RCC 7860 (cell line): Measurements from ENCODE around the gene HES6.
A peak's percentile ranks its signal among the peaks of the same experiment; 100 is the strongest.

ENCODE experiments used
- DNase-seq: peaks from one replicate; pipeline ENCODE4 v3.0.0-alpha.2; 2015; ENCODE audit warnings: low spot score
- FAIRE-seq: peaks from 2 replicates; lab custom pipeline; 2012; peaks lifted over from hg19 to GRCh38; lab: Jason Lieb, UNC

Gene HES6

GRCh38 chr2:238237431-238238135 is 2.3 kb downstream of the HES6 start:
- FAIRE-seq (no peak), DNase-seq (no peak)

GRCh38 chr2:238236571-238236970 is 3.3 kb downstream of the HES6 start:
- FAIRE-seq (no peak), DNase-seq (no peak)

- no peak for FAIRE-seq
Observed at GRCh38 chr2:238235856-238236255, 4.0 kb downstream of the HES6 start.

GRCh38 chr2:238235331-238235732 is 4.5 kb downstream of the HES6 start:
- no peak for FAIRE-seq

More at GRCh38 chr2:238235856-238236255, 4.0 kb downstream of the HES6 start:
- DNase-seq: no peak

GRCh38 chr2:238233625-238234024 is 6.2 kb downstream of the HES6 start:
- FAIRE-seq: no peak
- no peak for DNase-seq

More at GRCh38 chr2:238235331-238235732, 4.5 kb downstream of the HES6 start:
- DNase-seq: peak; percentile 26

GRCh38 chr2:238231809-238232208 is 8.0 kb downstream of the HES6 start:
- DNase-seq: no peak
- FAIRE-seq: no peak

- FAIRE-seq (no peak), DNase-seq (no peak)
Observed at GRCh38 chr2:238231251-238231793, 8.5 kb downstream of the HES6 start.

GRCh38 chr2:238230699-238231098 is 9.1 kb downstream of the HES6 start:
- DNase-seq: no peak
- FAIRE-seq: no peak

- no peak for FAIRE-seq
- no peak for DNase-seq
Observed at GRCh38 chr2:238228700-238229099, 11.1 kb downstream of the HES6 start.

GRCh38 chr2:238227587-238228032 is 12.2 kb downstream of the HES6 start:
- FAIRE-seq (no peak), DNase-seq (no peak)

- FAIRE-seq (no peak), DNase-seq (no peak)
Observed at GRCh38 chr2:238226698-238227586, 12.9 kb downstream of the HES6 start.

- FAIRE-seq: no peak
- no peak for DNase-seq
Observed at GRCh38 chr2:238225911-238226697, 13.7 kb downstream of the HES6 start.

- DNase-seq (no peak), FAIRE-seq (no peak)
Observed at GRCh38 chr2:238225121-238225520, 14.7 kb downstream of the HES6 start.

GRCh38 chr2:238224356-238225035 is 15.3 kb downstream of the HES6 start:
- FAIRE-seq (no peak), DNase-seq (no peak)

- FAIRE-seq (no peak), DNase-seq (no peak)
Observed at GRCh38 chr2:238220892-238221521, 18.8 kb downstream of the HES6 start.

- DNase-seq: no peak
- no peak for FAIRE-seq
Observed at GRCh38 chr2:238220274-238220891, 19.5 kb downstream of the HES6 start.

- DNase-seq (no peak), FAIRE-seq (no peak)
Observed at GRCh38 chr2:238216651-238217184, 23.1 kb downstream of the HES6 start.

- DNase-seq: no peak
- no peak for FAIRE-seq
Observed at GRCh38 chr2:238207006-238207405, 32.8 kb downstream of the HES6 start.
